Measurements from ENCODE around the gene CYP39A1. TPM values are rescaled to one million over a fixed set of nuclear protein-coding genes. Genes with fewer than 3 reads are reported as not detected.

The CYP39A1 gene
- total and polyA plus RNA-seq, 10 of the 15 experiments (the other 5 are each of a cell fraction or from before 2014, with no cell fraction given): not detected

DNA sequence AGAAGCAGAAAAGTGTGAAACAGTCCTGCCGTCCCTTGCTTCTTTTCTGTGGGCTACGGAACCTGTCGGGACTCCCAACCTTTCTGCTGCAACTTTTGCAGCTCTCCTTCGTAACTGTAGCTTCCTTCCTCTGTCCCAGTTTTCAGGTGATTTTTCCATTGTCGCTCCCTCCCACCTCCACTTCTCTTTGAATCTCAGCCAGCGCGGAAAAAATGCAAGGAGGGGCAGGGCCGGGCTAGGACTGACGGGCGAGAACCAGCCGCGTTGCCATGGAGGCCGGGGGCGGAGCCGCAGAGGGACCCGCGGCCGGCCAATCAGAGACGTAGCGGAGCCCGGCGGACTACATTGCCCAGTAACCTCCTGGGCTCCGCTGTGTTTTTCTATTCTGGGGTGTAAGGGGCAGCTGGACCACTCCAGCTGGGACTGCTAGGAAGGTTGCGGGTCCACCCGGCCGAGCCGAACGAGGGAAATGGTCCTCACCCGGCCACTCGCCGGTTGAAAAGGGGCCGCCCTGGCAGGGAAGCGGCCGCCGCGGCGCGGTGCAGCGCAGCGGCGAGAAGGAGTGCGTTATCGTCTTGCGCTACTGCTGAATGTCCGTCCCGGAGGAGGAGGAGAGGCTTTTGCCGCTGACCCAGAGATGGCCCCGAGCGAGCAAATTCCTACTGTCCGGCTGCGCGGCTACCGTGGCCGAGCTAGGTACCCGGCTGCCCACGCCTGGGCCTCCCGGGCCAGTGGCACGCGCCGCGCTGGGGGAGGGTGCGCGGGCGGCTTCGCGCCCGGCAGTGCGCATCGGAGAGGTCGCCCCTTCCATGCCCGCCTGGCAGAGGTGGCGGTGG lies at the start of gene CYP39A1, which contains the start of gene SLC25A27 (continued):
- TF ChIP-seq, protein P1, sequence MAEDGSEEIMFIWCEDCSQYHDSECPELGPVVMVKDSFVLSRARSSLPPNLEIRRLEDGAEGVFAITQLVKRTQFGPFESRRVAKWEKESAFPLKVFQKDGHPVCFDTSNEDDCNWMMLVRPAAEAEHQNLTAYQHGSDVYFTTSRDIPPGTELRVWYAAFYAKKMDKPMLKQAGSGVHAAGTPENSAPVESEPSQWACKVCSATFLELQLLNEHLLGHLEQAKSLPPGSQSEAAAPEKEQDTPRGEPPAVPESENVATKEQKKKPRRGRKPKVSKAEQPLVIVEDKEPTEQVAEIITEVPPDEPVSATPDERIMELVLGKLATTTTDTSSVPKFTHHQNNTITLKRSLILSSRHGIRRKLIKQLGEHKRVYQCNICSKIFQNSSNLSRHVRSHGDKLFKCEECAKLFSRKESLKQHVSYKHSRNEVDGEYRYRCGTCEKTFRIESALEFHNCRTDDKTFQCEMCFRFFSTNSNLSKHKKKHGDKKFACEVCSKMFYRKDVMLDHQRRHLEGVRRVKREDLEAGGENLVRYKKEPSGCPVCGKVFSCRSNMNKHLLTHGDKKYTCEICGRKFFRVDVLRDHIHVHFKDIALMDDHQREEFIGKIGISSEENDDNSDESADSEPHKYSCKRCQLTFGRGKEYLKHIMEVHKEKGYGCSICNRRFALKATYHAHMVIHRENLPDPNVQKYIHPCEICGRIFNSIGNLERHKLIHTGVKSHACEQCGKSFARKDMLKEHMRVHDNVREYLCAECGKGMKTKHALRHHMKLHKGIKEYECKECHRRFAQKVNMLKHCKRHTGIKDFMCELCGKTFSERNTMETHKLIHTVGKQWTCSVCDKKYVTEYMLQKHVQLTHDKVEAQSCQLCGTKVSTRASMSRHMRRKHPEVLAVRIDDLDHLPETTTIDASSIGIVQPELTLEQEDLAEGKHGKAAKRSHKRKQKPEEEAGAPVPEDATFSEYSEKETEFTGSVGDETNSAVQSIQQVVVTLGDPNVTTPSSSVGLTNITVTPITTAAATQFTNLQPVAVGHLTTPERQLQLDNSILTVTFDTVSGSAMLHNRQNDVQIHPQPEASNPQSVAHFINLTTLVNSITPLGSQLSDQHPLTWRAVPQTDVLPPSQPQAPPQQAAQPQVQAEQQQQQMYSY (CRISPR knock-in tag; IDR thresholded peaks at IDR 0.05): no peak
- TF ChIP-seq, protein P2, sequence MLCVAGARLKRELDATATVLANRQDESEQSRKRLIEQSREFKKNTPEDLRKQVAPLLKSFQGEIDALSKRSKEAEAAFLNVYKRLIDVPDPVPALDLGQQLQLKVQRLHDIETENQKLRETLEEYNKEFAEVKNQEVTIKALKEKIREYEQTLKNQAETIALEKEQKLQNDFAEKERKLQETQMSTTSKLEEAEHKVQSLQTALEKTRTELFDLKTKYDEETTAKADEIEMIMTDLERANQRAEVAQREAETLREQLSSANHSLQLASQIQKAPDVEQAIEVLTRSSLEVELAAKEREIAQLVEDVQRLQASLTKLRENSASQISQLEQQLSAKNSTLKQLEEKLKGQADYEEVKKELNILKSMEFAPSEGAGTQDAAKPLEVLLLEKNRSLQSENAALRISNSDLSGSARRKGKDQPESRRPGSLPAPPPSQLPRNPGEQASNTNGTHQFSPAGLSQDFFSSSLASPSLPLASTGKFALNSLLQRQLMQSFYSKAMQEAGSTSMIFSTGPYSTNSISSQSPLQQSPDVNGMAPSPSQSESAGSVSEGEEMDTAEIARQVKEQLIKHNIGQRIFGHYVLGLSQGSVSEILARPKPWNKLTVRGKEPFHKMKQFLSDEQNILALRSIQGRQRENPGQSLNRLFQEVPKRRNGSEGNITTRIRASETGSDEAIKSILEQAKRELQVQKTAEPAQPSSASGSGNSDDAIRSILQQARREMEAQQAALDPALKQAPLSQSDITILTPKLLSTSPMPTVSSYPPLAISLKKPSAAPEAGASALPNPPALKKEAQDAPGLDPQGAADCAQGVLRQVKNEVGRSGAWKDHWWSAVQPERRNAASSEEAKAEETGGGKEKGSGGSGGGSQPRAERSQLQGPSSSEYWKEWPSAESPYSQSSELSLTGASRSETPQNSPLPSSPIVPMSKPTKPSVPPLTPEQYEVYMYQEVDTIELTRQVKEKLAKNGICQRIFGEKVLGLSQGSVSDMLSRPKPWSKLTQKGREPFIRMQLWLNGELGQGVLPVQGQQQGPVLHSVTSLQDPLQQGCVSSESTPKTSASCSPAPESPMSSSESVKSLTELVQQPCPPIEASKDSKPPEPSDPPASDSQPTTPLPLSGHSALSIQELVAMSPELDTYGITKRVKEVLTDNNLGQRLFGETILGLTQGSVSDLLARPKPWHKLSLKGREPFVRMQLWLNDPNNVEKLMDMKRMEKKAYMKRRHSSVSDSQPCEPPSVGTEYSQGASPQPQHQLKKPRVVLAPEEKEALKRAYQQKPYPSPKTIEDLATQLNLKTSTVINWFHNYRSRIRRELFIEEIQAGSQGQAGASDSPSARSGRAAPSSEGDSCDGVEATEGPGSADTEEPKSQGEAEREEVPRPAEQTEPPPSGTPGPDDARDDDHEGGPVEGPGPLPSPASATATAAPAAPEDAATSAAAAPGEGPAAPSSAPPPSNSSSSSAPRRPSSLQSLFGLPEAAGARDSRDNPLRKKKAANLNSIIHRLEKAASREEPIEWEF (IDR thresholded peaks at IDR 0.05; ENCODE audit: insufficient replicate concordance, low read depth, low read length): no peak
- no peak for TF ChIP-seq NBN (IDR thresholded peaks at IDR 0.05)
- TF ChIP-seq PKNOX1 (IDR thresholded peaks at IDR 0.05): peak; percentile 93
- peak; percentile 78 for TF ChIP-seq PBX3 (IDR thresholded peaks at IDR 0.05; ENCODE audit: insufficient replicate concordance, low read depth, low read length)
- no peak for TF ChIP-seq FOXM1 (IDR thresholded peaks at IDR 0.05; ENCODE audit: low read depth, low read length)
- no peak for TF ChIP-seq NR2C1 (IDR thresholded peaks at IDR 0.05)
- no peak for TF ChIP-seq SIN3A (IDR thresholded peaks at IDR 0.05; ENCODE audit: low read depth, low read length)
- TF ChIP-seq, protein P3, sequence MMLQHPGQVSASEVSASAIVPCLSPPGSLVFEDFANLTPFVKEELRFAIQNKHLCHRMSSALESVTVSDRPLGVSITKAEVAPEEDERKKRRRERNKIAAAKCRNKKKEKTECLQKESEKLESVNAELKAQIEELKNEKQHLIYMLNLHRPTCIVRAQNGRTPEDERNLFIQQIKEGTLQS (IDR thresholded peaks at IDR 0.05; ENCODE audit: borderline replicate concordance, extremely low read depth, low read depth, low read length): no peak
- TF ChIP-seq SUPT20H (IDR thresholded peaks at IDR 0.05; ENCODE audit: borderline replicate concordance, control insufficient read depth, low read depth, low read length): no peak
- TF ChIP-seq BMI1 (IDR thresholded peaks at IDR 0.05; ENCODE audit: borderline replicate concordance): peak; percentile 69; the same call in 1 of the 2 replicates
- TF ChIP-seq IRF5 (IDR thresholded peaks at IDR 0.05; ENCODE audit: borderline replicate concordance): no peak
- TF ChIP-seq ZNF207 (IDR thresholded peaks at IDR 0.05; ENCODE audit: borderline replicate concordance): no peak
- no peak for TF ChIP-seq CBFB (IDR thresholded peaks at IDR 0.05; ENCODE audit: low read depth)

All from GM12878 (cell line).